Measurements from ENCODE around the gene ANKRD65.
"Not testable (repeated sequence)": the region's sequence is repeated elsewhere in the genome, so short reads cannot be mapped to it uniquely, and the experiment has no call there.

Gene ANKRD65

GRCh38 chr1:1415751-1416150 lies 5.3 kb downstream of the ANKRD65 start:
- no peak for DNase-seq (ENCODE audit: low spot score)

- DNase-seq (ENCODE audit: low spot score), result not testable (repeated sequence)
These were observed 8.7 kb downstream of the ANKRD65 start for GRCh38 chr1:1412311-1412902.

DNA sequence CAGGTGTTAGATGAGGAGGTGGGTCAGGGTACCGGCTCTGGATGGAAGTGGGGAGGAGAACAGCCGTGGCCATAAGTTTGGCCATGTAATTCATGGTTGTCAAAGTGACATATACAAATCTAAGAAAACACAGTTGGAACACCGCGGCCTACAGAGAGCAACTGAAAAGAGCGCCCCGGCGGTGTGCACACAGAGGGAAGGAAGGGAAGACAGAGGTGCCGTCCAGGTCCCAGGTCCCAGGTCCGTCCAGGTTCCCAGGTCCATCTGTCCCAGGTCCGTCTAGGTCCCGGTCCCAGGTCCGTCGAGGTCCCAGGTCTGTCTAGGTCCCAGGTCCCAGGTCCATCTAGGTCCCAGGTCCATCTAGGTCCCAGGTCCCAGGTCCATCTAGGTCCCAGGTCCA lies 9.4 kb downstream of the ANKRD65 start:
- DNase-seq (ENCODE audit: low spot score), result no peak

DNA sequence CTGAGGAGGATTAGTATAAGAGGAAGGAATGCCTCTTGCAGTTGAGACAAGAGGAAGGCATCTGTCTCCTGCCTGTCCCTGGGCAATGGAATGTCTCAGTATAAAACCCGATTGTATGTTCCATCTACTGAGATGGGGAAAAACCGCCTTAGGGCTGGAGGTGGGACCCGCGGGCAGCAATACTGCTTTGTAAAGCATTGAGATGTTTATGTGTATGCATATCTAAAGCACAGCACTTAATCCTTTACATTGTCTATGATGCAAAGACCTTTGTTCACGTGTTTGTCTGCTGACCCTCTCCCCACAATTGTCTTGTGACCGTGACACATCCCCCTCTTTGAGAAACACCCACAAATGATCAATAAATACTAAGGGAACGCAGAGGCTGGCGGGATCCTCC lies 10.8 kb downstream of the ANKRD65 start:
- DNase-seq (ENCODE audit: low spot score), result not testable (repeated sequence)

DNA sequence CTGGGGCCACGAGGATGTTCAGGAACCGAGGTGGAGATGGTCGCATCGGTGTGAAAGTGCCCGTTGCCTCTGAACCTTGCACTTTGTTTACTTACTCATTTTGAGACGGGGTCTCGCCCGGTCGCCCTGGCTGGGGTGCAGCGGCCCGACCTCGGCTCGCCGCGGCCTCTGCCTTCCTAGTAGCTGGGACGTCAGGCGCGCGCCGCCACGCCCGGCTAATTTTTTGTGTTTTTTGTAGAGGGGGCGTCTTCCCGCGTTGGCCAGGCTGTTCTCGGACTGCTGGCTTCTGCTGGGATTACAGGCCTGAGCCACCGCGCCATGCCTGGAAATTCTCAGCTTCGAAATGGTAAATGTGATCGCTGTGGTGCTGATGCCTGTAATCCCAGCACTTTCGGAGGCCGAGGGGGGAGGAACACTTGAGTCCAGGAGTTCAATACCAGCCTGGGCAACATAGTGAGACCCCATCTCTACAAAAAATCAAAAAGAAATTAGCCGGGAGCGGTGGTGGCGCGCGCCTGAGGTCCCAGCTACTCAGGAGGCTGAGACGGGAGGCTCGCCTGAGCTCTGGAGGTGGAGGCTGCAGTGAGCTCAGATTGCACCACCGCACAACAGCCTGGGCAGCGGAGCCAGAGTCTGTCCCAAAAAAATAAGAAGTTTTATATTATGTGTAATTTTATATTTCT lies 13.3 kb downstream of the ANKRD65 start:
- DNase-seq (ENCODE audit: low spot score), result no peak

DNA sequence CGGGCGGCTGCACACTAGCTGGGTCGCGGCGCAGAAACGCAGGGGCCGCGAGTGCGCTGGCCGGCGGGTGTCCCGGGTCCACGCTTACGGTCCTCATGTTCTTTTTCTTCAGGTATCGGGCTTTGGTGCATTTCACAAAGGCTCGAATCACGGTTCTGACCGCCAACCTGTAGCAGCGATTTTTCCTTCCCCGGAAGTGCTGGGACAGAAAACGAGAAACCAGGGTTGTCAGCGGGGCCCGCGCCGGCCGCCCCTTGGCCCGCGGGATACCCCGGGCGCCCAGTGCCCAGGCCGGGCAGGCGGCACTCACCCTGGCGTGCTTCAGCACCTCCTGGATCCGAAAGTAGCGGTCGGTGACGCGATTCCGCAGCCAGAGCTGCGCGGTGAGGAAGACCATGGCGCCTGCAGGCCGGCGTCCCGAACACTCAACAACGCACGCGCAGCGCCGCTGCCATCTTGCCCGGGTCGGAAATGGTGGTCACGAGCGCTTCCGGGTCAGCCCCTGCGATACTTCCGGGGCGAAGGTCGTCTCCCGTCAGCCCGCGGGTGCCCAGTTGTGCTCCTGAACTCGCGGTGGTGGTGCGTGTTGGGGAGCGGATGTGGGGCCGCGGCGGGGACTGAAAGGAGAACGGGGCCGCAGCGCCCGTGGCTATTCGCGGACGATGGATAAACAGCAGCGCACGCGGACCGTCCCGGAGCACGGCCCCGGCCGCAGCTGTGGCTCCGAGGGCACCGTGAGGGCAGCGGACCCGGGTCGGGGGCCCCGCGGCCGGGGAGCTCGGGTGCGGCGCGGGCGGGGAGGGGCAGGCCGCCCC lies 14.0 kb downstream of the ANKRD65 start, which contains the start of gene MRPL20:
Gene MRPL20, minus strand, starts transcription at position 473 of the 815 bp plus-strand sequence. Its CDS starts 76 bp downstream, at position 397.
- DNase-seq (ENCODE audit: low spot score), result peak; percentile 96

- DNase-seq (ENCODE audit: low spot score), result no peak
These were observed 14.8 kb downstream of the ANKRD65 start for GRCh38 chr1:1406101-1406820.

GRCh38 chr1:1403653-1404052 lies 17.4 kb downstream of the ANKRD65 start:
- DNase-seq (ENCODE audit: low spot score), result no peak

- DNase-seq (ENCODE audit: low spot score), result not testable (repeated sequence)
These were observed 18.1 kb downstream of the ANKRD65 start for GRCh38 chr1:1402901-1403392.

GRCh38 chr1:1402072-1402900 lies 18.8 kb downstream of the ANKRD65 start:
- peak; percentile 66 for DNase-seq (ENCODE audit: low spot score)

- DNase-seq (ENCODE audit: low spot score), result no peak
These were observed 19.5 kb downstream of the ANKRD65 start for GRCh38 chr1:1401457-1402010.

GRCh38 chr1:1400576-1401456 lies 20.3 kb downstream of the ANKRD65 start:
- no peak for DNase-seq (ENCODE audit: low spot score)

- no peak for DNase-seq (ENCODE audit: low spot score)
These were observed 21.1 kb downstream of the ANKRD65 start for GRCh38 chr1:1399872-1400575.

DNA sequence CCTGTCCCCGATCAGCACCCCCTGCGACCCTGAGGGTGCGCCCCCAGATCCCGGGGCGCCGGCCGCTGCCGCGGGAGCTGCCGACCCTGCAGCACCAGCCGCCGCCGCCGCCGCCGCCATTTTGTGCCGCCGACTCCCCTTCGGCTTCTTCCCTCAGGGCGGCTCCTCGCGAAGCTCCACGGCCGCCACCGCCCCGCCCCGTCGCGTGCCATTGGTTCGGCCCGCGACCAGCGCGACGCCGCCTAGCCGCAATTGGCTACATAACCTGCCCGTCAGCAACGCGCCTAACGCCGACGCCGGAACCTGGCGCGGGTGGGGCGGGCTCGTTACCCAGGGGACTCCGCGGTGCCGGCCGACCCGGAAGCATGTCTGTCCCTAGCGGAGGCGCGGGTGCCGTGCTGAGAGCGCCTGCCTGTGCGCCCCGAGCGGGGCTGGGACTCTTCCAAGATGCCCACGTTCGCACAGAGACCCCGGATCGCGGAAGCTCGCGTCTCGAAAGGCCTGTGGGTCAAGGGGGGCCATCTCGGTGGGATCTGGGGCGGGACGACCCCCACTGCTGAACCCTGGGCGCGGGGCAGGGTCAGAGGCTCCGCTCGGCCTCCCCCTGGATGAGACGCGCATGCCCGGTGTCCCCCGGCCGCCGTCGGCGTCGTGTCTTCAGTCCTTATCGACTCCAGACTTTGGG lies 21.7 kb downstream of the ANKRD65 start, which contains the start of gene CCNL2:
Gene CCNL2, minus strand, starts transcription at position 149 of the 685 bp plus-strand sequence. Its CDS starts 29 bp downstream, at position 120.
- peak; percentile 99 for DNase-seq (ENCODE audit: low spot score)

GRCh38 chr1:1398677-1399186 lies 22.3 kb downstream of the ANKRD65 start:
- DNase-seq (ENCODE audit: low spot score), result no peak

GRCh38 chr1:1397839-1398523 lies 23.1 kb downstream of the ANKRD65 start:
- no peak for DNase-seq (ENCODE audit: low spot score)

DNA sequence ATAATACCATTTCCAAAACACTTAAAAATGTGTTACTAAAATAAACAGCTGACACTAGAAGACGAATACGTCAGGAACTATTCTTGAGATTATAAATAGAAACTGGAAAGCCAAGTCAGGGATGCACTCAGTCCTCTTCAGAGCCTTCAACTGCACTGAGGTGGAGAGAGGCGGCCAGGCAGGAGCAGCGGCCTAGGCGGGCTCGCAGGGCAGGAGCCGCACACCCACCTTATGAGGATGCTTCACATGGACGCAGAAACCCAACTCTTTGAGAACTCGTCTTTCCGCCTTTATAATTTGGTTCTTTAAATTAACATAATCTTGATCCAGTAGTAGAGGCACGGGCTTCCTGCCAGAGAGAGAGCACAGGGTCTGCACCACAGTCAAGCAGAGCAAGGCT lies 25.9 kb downstream of the ANKRD65 start:
- DNase-seq (ENCODE audit: low spot score), result no peak

DNA sequence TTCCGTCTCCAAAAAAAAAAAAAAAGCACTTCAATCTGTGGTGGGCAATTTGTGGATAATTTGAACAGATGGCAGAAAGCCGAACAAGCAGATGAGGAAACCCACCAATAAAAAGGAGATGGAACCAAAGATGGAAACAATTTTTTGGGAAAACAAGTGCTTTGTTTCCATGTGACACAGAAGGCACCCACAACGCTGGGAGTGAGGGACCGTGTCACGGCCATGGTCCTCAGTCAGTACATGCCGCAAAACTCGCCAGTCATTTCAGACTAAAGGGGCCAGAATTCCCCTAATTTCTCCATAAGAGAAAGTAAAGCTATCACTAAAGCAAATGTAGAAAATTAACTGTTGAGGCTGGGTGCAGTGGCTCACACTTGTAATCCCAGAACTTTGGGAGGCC lies 27.0 kb downstream of the ANKRD65 start:
- DNase-seq (ENCODE audit: low spot score), result no peak

Data from AG08395 (cell line).